SH-SY5Y (cell line): ENCODE measurements around the gene HTR7.

Experiments
- GATA2 ChIP-seq: IDR thresholded peaks from 2 replicates; pipeline ENCODE4 v1.6.1; 2011; ENCODE audit warnings: mild to moderate bottlenecking, low read depth, low read length
- GATA3 ChIP-seq: IDR thresholded peaks from 2 replicates; pipeline ENCODE4 v1.6.1; 2011; ENCODE audit warnings: low read depth, mild to moderate bottlenecking, low read length, moderate library complexity

GRCh38 chr10:90872648-90873020 is 14.8 kb upstream of the HTR7 start:
- TF ChIP-seq GATA3: no peak
- no peak for TF ChIP-seq GATA2
